GM19351 (cell line): ENCODE measurements around the gene NODAL.

ENCODE experiments used
- ATAC-seq: cut with Tn5 transposase; IDR thresholded peaks from one replicate; pipeline ENCODE4 v1.9.1; 2021; ENCODE audit warnings: mild to moderate bottlenecking, moderate library complexity; ENCODE audit not compliant: unreplicated experiment

Gene NODAL

GRCh38 chr10:70396140-70396539, 45.3 kb downstream of the NODAL start:
- ATAC-seq, result no peak

- no peak for ATAC-seq
Observed at GRCh38 chr10:70391654-70392053, 49.8 kb downstream of the NODAL start.
